Measurements from ENCODE around the gene COX19.
"Not testable (repeated sequence)": the region's sequence is repeated elsewhere in the genome, so short reads cannot be mapped to it uniquely, and the experiment has no call there.

COX19 gene

DNA sequence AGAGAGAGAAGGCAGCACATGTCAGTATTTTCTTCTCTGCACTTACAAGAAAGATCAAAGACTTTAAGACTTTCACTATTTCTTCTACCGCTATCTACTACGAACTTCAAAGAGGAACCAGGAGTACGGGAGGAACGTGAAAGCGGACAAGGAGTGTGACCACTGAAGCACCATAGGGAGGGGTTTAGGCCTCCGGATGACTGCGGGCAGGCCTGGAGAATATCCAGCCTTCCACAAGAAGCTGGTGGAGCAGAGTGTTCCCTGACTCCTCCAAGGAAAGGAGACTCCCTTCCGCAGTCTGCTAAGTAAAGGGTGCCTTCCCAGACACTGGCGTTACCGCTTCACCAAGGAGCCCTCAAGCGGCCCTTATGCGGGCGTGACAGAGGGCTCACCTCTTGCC is 14.4 kb downstream of the COX19 start:
- DNase-seq (ENCODE audit: low spot score): not testable (repeated sequence)

DNA sequence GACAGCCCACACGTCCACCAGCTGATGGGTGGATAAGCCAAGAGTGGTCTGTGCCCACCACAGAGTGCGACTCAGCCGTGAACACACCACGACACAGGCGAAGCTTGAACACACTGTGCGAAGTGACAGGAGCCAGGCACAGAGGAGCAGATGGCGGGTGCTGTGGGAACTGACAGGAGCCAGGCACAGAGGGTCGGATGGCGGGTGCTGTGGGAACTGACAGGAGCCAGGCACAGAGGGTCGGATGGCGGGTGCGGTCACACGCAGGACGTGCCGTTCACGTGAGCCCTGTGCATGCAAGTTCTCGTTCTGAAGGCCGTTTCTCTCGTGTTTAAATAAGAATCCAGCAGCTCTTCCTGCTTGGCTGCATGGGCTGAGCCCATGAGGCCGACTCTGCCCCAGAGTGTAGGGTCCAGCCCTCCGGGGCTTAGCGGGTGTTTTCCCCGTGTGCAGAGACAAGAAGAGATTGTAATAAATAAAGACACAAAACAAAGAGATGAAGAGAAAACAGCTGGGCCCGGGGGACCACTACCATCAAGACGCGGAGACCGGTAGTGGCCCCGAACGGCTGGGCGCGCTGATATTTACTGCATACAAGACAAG is 15.0 kb downstream of the COX19 start:
- DNase-seq (ENCODE audit: low spot score): no peak

DNA sequence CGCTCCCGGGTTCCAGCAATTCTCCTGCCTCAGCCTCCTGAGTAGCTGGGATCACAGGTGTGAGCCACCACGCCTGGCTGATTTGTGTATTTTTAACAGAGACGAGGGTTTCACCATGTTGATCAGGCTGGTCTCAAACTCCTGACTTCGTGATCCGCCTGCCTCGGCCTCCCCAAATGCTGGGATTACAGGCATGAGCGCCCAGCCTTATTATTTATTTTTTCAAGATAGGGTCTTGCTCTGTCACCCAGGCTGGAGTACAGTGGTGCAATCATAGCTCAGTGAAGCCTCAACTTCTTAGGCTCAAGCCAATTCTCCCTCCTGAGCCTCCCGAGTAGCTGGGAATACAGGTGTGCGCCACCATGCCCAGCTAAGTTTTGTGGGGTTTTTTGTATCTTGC is 15.6 kb downstream of the COX19 start:
- DNase-seq (ENCODE audit: low spot score): not testable (repeated sequence)

DNA sequence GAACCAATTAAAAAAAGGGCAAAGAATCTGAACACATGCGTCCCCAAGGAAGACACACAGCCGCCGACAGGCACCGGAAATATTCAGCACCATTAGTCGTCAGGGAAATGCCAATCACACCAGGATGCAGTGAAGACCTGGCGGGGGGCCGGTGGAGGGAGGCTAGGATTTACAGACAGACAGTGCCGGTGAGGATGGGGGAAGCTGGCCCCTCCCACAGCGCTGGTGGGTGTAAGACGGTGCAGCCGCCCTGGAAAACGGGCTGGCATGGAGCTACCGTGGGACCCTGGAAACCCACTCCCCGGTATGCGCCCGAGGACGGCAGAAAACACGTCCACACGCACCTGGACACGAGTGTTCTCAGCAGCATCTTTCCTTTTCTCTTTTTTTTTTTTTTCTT is 16.1 kb downstream of the COX19 start:
- no peak for DNase-seq (ENCODE audit: low spot score)

DNA sequence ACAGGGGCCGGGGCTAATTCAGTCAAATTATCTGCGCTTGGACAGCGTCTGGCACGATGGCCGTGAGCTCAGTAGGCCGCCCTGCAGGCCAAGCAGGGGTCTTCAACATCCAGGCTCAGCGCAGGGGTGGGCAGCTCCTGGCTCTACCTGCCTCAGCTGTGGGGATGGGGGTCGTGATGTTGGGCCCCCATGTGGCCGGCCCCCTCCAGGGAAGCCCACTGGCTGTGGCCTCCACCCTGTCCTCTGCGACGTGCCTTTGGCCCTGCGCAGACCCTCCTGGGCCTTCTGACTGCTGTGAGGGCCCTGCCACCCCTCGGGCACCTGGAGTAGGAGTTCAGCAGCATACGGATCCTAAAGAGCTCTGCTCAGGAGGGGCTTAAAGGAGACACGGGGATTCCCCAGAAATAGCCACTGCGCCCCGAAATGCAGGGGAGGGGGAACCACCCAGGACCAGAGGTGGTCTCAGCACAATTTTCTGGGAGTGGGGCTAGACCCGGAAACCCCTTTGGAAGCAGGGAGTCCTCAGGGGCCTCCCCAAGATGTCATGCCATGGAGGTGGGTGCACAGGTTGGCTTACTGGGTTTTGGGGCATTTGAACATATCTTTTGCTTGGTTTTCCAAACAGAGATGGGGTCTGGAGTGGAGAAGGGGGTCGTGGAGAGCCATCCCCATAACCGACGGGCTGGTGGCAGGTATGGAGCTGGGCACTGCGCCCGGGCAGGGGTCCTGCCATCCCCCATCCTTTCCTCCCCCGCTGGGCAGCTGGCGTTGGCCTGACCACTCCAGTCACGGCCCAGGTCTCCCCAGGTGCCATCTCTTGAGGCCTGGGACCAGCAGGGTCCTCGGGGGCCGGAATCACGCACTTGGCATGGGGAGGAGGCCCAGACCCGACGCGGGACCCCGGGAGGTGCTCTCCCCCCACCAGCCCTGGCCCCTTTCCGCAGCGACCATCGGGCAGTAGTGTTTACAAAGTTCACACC is 16.8 kb downstream of the COX19 start:
- DNase-seq (ENCODE audit: low spot score): no peak

DNA sequence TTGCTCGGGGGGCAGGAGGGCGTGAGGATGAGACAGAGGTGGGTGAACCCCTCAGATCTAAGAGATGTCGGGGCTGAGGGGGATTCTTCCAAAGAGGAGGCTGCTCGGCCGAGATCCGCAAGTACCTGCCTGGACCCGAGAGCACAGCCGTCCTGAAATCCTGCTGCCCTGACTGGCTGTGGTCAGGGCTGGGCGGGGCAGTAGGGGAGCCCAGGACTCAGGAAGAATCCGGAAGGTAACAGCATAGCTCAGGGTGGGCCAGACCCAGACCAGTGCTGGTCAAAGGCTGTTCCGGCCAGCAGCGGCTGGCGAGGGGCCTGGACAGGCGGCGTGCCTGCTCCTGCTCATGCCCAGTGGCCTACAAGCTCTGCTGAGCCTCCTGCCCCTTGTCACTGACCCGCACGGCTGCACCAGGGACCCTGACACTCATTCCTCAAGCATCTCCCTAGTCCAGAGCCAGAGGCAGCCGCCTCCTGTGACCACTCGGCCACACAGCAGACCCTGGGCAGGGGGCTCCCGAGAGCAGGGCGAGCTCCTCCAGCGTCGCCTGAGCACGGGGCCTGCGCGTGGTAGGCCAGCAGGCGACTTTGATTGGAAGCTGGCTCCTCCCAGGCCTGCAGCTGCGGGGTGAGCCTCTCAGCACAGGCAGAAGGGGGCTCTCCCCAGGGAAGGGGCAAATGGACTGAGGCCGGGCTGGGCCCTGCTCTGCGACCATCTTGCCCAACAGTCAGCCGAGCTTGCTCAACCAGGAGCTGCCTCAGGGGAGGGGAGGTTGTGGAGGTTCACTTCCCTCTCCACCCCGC is 17.7 kb downstream of the COX19 start:
- no peak for DNase-seq (ENCODE audit: low spot score)

DNA sequence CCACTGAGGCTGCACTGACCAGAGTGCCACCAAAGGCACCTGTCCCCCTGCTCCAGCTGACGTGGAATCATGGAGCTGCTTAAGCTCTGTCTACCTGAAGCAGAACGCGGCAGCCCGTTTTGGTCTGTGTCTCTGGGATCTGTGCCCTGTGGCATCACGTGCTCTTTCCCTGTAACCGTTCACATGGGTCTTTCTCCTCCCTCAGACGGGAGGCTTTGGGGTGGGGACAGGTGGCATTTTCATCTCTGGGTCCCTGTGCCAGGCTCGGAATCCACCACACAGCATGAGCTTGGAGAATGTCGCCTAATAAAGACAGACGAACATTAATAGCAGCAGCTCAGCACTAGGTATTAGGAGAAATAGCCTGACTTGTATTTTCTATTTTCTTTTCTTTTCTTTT is 19.3 kb downstream of the COX19 start:
- DNase-seq (ENCODE audit: low spot score): no peak

DNA sequence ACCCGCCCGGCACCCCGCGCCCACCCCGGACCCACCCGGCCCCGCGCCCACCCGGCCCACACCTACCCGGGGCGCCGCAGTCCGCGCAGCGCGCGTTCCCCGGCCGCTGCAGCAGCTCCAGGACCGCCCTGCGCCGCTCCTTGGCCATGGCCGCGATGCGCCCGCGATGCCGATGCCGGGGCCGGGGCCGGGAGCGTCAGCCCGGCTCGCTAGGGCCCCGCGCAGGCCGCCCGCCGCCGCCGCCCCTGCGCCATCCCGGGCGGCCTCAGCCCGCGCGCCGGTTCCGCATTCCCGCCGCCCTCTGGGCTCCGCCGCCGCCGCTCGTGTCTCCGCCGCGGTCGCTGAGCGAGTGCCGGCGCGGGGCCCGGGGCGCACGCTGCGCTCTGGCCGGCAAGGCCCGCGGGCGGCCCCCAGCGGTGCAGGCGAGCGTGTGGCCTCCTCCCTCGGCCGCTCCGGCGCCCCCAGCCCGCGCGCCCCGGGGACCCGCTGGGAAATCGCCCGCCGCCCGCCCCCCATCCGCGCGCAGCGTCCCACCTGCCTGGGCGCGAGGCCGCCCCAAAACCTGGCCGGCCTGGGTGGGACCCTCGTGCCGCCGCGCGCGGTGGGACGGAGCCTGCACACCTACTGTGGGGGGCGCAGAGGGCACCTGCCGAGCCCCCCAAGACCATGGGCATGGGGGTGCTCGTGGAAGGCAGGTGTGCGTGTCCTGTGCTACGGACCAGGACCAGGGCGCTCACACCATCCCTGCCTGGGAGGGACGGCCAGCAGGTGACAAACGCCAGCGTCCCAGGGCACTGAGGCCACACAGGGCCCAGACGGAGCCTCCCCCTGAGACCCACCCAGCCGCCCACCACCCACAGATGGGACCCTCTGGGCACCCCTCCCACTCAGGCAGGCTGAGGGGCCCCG is 20.8 kb downstream of the COX19 start, which contains the start of gene ADAP1:
ADAP1 (minus strand) TSS at position 351 of the 909 bp plus-strand sequence; CDS start at position 148, 203 bp downstream.
- peak; percentile 58 for DNase-seq (ENCODE audit: low spot score)

DNA sequence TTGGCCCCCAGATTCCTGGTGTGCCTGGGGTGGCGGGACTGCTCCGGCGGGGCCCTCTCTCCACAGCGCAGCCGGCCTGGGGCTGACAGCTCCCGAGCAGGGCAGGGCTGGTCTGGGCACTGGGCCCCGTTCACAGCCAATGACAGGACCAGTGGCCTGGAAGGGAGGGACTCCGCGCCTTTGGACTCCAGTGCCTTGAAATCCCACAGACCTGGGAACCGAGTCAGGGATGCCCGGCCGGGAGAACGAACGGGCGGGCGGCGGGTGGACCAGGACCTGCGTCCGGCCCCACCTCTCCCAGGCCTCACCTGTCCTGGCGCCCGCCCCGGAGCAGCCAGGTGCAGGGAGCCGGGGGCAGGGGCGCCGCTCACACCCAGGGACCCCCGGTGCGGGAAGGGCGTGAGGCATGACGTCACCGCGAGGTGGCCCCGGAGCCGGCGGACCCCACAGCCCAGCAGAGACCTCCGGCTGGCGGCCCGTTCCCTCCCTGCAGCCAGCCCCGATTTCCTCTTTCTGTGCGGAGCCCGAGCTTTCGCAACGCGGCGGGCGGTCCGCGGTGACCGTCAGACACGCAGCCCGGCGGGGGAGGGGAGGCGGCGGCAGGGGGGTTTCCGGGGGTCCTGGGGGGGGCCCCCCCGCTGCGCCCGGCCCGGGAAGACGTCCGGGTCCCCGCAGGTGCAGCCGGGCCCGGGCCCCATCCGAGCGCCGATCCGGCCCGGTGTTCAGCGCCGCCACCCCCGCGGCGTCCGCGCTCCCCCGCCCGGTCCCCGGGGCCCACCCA is 21.6 kb downstream of the COX19 start:
- no peak for DNase-seq (ENCODE audit: low spot score)

DNA sequence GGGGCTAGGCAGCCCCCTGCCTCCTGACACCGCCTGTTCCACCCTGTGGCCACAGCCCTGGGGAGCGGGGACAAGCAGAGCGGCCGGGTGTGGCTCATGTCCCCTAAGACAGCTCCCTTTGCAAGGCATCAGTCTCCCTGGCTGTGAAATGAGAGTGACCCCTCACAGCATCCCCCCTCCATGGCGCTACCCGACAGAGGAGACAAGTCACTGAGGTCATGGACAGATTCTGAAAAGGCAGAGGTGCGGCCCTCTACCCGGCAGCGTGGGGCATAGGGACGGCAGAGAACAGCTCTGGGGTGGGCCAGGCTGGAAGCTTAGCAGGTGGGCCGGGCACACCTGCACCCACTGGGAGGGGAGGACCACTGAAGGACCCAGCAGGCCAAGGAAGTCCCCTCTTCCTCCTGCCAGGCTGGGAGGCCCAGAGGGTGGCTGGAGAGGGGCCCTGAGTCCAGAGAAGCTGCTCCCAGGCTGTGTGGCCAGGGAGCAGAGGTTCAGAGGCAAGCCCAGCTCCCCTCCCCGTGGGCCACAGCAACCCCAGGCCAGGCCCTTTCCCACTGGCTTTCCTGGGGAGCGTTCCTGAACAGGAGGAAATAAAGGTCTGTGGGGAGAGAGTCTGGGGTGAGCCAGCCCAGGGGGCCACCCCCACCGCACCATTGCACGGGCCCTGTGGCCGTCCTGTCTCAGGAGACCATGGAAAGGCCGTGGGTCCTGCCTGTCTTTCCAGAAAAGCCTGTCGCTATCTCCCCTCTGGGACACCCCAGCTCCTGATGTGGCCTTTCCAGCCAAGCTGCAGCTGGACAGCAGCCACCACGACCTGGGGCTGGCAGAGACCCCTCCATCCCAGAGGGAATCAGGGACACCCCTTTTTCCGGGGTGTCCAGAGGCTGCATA is 22.6 kb downstream of the COX19 start:
- DNase-seq (ENCODE audit: low spot score): no peak

DNA sequence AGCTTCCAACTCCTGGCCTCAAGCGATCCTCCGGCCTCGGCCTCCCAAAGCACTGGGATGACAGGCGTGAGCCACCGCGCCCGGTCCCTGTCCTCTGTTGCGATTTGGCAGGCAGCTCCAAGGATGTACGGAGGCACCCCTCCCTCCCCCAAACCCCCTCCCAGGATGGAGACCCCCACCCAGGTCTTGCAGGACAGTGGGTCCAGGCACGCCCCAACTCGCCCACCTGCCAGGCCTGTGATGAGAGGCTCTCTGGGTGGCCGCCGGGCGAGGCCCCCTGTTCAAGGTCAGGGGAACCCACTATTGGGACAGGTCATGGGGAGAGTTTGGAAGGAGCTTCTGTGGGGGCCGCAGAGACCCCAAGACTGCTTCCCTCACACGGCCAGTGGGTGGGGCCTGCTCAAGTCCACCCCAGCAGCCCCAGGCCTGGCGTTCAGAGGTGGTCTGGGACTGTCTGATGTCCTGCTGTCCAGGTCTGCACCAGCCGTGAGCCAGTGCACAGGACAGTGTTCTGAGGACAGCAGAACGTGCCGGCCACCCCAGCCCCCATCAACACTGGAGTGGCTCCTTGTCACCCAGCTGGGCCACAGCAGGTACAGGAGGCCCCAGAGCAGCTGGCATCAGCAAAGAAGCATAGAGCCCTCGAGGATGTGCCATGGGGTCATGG is 23.3 kb downstream of the COX19 start:
- DNase-seq (ENCODE audit: low spot score): no peak

DNA sequence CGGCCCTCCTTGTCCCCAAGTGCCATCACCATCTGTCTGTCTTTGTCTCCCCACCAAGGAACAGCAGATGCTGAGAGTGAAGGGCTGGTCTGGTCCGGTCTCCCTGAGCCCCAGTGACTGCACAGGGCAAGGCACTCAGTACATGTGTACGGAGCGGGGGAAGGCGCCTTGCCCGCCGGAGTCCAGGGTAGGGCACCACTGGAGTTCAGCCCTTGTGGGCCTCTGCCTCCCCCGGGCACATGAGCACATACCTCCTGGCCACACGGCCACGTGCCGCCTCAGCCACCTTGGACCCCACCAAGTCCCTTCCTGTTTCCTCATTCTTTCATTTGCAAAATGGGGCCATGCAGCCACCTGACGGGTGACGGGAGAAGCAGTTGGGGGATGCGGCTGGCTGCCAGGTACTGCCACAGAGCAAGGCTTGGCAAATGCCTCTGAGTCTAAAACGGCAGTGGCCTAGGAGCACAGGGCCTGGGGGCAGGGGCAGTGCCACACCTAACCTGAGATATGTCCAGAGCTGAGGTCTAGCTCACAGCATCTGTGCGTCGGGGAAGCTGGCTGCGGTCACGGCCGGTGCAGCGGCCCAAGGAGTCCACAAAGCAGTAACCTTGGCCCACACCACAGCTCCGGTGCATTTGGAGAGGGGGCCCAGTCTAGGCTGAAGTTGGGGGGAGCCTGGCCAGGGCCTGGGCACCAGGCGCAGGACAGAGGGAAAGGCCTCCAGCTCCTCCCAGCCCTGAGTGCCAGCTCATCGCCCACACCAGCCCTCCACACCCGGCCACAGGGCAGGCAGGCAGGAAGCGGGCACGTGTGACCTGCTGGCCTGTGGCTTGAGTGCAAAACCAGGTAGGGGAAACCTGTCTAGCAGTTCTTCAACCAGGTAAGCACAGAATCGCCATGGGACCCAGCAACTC is 26.1 kb downstream of the COX19 start:
- no peak for DNase-seq (ENCODE audit: low spot score)

DNA sequence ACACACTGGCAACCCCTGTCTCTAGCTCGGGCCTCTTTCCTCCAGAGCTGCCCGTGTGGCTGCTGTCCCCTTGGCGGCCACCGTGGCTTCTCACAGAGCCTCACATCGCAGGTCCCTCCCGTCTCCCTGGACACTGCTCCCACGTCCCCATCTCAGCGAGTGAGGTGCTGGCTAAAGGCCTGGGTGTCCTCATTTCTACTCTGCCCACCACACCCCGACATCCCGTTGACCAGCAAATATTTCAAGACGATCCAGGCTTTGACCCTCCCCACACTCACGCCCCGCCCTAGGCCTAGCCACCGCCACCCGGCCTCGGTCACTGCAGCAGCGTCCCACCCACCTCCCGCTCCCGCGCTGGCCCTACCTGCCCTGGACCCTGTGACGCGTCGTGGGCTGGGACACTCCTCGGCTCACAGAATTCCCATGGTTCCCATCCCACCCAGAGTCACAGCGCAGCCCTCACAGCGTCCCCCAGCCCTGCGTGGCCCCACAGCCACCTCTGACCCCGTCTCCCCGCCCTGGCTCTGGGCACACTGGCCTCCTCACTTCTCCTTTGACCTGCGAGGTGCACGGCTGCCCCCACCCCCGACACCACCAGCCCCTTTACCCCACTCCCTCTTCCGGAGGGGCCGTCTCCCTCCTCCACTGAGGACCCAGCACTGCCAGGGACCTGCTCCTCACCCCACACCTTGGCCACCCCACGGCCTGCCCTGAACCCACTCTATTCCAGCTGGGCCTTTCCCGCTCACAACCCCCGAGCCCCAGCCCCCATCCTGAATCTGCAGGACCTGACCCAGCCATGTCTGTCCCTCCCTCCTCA is 27.7 kb downstream of the COX19 start:
- DNase-seq (ENCODE audit: low spot score): no peak

DNA sequence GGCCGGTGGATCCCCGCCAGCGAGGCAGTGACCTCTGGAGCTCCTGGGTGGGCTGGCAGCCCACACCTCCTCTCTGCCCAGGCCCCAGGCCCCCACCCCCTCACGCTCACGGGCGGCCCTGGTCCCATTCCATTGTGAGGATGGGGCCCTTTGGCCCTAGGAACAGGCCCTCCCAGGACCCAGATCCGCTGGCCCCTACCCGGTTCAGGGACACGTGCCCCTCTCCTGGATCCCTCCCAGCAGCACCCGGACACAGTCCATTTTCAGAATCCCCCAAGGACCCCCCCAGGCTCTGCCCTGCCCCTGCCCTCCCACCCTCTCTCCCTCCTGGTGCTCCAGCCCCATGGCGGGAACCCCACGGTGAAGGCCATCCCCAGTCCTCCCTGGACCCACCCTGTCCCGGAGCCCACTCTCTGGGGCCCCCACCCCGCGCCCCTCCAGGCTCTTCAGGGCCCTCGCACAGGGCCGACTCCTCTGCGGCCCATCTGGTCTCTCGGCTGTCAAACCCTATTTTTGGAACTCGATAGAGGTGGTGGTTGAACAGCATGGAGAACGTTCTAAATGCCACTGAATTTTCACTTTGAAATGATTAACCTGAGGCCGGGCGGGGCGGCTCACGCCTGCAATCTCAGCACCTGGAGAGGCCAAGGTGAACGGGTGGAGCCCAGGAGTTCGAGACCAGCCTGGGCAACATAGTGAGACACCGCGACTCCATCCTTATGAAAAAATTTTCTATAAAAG is 28.9 kb downstream of the COX19 start:
- no peak for DNase-seq (ENCODE audit: low spot score)

DNA sequence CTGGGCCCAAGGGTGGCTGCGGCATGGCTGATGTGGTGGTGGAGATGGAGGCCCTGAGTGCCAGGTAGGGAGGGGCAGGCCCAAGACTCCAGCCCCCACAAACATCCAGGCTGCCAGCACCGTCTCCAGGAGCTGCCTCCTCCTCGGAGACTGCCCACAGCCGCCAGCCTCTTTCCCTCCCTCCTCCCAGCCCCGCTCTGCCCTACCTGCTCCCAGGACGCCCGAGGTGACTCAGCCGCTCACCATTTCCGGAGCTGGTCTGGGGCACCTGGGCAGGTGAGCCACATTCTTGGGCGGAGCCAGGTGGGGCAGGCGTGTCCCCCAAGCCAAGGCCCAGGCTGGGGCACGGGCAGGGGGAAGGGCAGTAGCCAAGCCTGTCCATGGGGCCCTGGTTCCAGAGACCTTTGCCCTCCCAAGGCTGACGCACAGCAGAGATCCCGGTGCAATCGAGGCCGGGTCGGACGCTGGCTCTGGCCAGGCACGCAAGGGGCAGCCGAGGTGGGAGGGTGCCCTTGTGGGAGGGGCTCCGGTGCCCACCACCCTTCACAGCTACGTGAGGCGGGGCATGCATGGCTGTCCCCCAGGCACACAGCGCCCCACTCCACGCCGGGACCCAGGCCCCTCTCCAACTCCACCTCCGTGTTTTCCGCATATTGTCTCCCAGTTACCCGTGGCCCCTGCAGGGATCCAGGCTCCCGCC is 29.6 kb downstream of the COX19 start:
- DNase-seq (ENCODE audit: low spot score): no peak

DNA sequence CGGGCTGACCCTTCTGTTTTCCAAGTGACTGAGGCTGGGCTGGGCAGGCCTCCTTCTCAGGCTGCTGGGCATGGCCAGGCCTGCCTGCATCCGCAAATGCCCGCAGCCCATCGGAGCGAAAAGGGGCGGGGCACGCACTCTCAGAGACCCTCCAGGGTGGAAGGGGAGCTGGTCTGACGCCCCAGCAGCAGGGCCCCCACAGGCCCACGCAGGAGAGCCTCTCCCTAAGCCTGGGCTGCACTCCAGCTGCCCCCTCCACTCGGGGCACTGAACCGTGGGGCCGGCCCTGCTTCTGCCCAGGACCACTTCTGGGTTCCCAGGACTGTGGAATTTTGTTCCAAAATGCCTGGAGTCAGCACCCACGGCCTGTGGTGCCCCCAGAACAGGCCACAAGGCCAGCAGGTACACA is 30.2 kb downstream of the COX19 start:
- no peak for DNase-seq (ENCODE audit: low spot score)

Measured in CD4-positive, alpha-beta T cell treated with Interleukin-15 for 4 hours (primary cell).